ENCODE measurements around the gene CPO. TPM values are rescaled to one million over a fixed set of nuclear protein-coding genes. Genes with fewer than 3 reads are reported as not detected.

The CPO gene
- polyA plus RNA-seq, 2 donors = 0.06 to 0.15 TPM

DNA sequence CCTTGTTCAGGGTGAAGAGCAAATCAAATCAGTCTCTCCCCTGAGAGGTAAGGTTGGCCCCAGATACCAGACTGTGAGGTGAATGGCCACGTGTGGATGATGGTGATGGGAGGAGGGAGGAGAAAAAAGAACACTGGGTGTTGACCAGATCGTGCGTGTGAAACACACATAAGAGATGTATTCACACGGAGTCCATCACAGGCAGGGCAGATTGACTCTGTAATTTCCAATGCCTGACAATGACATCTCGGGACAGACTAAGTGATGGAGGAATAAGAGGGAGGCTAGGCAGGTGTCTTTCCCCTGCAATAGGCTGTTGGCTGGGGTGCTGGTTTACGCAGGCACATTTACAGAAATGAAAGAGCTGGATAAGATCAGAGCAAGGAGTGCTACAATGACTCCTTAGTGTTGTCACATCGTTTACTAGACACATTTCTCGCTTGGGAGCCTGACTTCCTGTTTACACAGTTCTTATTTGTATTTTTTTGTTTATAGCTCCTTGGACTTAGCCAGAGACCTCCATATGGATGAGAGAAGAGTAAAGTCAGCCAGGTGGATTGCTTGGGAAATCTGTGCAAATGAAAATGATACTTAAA lies 43.1 kb downstream of the CPO start:
- Histone ChIP-seq H3K27me3 (ENCODE audit: control insufficient read depth in 1 of 2, insufficient read depth in 2 of 2, low read length in 2 of 2) (no peaks in the 10 kb centered on the region), H3K9me3 (ENCODE audit: control insufficient read depth in 2 of 2, insufficient read depth in 1 of 2, low read depth in 1 of 2, low read length in 1 of 2) (no peaks in the 10 kb centered on the region), H3K4me1 (ENCODE audit: control insufficient read depth in 2 of 2, insufficient read depth in 2 of 2, low read length in 1 of 2) (no peaks in the 10 kb centered on the region), H3K36me3 (ENCODE audit: control insufficient read depth in 2 of 2, insufficient read depth in 2 of 2, low read length in 1 of 2) (no peaks in the 10 kb centered on the region), H3K27ac (ENCODE audit: low read depth in 2 of 2, low read length in 1 of 2) (no peak overlapping the region), H3K4me3 (ENCODE audit: low read depth in 1 of 2, low read length in 2 of 2) (no peak overlapping the region)
- 69 to 76% methylated on average over 8 of the region's 8 CpGs for WGBS, 2 donors

DNA sequence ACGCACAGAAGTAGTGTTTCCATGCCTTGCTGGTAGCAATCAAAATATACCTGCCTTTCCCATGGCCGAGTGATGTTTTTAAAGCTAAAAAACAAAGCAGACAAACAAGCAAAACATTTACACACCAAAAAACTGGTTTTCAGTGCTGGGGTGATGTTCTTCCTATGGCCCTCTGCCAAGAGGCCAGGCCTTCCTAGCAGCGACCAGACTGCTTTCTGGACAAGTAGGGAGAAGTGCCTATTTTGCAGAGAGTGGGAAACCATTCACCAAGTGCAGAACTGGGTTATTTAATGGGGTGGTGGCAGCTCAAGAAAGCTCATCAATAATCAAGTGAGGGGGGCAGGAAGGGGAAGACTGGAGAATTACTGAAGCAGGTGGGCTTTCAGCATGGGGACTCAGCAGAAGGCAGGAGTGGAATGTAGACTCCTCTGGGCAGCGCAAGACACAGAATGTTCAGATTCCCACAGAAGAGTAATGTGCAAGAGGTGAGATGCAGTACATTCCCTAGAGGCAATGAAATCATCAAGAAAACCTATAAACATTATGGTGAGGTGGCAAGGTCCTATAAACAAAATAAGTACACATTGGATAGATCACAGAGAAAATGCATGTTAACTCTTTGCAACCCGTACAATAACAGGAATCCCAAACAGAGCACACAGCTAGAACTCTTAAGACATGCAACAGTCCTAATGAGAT lies 44.0 kb downstream of the CPO start:
- Histone ChIP-seq H3K4me3 (ENCODE audit: low read depth in 1 of 2, low read length in 2 of 2) (no peak overlapping the region), H3K36me3 (ENCODE audit: control insufficient read depth in 2 of 2, insufficient read depth in 2 of 2, low read length in 1 of 2) (no peaks in the 10 kb centered on the region), H3K27me3 (ENCODE audit: control insufficient read depth in 1 of 2, insufficient read depth in 2 of 2, low read length in 2 of 2) (no peaks in the 10 kb centered on the region), H3K4me1 (ENCODE audit: control insufficient read depth in 2 of 2, insufficient read depth in 2 of 2, low read length in 1 of 2) (no peaks in the 10 kb centered on the region), H3K9me3 (ENCODE audit: control insufficient read depth in 2 of 2, insufficient read depth in 1 of 2, low read depth in 1 of 2, low read length in 1 of 2) (no peaks in the 10 kb centered on the region), H3K27ac (ENCODE audit: low read depth in 2 of 2, low read length in 1 of 2) (no peak overlapping the region)
- 69 to 71% methylated on average over 5 of the region's 5 CpGs for WGBS, 2 donors

DNA sequence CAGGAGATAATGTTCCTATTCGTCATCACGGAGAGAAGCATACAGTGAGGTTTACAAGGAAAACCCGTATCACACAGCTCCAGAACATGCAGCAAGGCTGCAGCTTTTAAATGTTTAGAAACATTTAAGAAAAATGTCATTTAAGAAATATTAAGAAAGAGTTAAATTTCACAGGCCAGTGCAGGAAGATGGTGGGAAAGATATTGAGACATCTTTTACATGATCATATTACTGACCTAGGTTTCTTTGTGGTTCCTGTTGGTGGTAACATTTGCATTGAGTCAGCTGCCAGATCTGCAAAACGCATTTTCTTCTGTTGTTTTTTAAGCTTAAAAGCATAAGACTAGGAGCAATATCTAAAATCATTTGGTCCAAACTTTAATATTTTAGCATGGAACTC lies 44.9 kb downstream of the CPO start:
- WGBS, 2 donors = 86 to 89% methylated on average over 4 of the region's 4 CpGs
- no peaks in the 10 kb centered on the region for H3K9me3 ChIP-seq (ENCODE audit: control insufficient read depth in 2 of 2, insufficient read depth in 1 of 2, low read depth in 1 of 2, low read length in 1 of 2)

DNA sequence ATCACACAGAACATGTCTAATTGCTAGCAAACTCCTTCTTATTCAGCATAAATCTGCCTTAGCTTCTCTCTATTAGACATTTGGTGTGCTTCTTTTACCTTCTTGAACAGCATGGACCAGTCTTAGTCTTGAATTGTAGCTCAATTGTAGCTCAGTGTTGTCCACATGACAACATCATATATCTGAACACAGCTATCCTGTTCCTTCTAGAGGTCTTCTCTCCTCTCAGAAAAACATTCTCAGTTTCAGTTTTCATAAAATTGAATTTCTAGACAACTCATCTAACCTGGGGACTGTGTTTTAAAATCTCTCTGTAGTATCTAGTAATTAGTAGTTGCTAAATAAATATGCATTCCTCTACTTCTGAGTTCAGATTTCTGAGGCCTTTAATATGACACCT lies 47.6 kb downstream of the CPO start:
- Histone ChIP-seq H3K4me3 (ENCODE audit: low read depth in 1 of 2, low read length in 2 of 2) (no peak overlapping the region), H3K27ac (ENCODE audit: low read depth in 2 of 2, low read length in 1 of 2) (no peak overlapping the region), H3K36me3 (ENCODE audit: control insufficient read depth in 2 of 2, insufficient read depth in 2 of 2, low read length in 1 of 2) (no peaks in the 10 kb centered on the region), H3K4me1 (ENCODE audit: control insufficient read depth in 2 of 2, insufficient read depth in 2 of 2, low read length in 1 of 2) (no peaks in the 10 kb centered on the region), H3K27me3 (ENCODE audit: control insufficient read depth in 1 of 2, insufficient read depth in 2 of 2, low read length in 2 of 2) (no peaks in the 10 kb centered on the region), H3K9me3 (ENCODE audit: control insufficient read depth in 2 of 2, insufficient read depth in 1 of 2, low read depth in 1 of 2, low read length in 1 of 2) (no peaks in the 10 kb centered on the region)

More for the DNA sequence above, 44.9 kb downstream of the CPO start:
- Histone ChIP-seq H3K4me1 (ENCODE audit: control insufficient read depth in 2 of 2, insufficient read depth in 2 of 2, low read length in 1 of 2) (no peaks in the 10 kb centered on the region), H3K36me3 (ENCODE audit: control insufficient read depth in 2 of 2, insufficient read depth in 2 of 2, low read length in 1 of 2) (no peaks in the 10 kb centered on the region), H3K27ac (ENCODE audit: low read depth in 2 of 2, low read length in 1 of 2) (no peak overlapping the region), H3K27me3 (ENCODE audit: control insufficient read depth in 1 of 2, insufficient read depth in 2 of 2, low read length in 2 of 2) (no peaks in the 10 kb centered on the region), H3K4me3 (ENCODE audit: low read depth in 1 of 2, low read length in 2 of 2) (no peak overlapping the region)

DNA sequence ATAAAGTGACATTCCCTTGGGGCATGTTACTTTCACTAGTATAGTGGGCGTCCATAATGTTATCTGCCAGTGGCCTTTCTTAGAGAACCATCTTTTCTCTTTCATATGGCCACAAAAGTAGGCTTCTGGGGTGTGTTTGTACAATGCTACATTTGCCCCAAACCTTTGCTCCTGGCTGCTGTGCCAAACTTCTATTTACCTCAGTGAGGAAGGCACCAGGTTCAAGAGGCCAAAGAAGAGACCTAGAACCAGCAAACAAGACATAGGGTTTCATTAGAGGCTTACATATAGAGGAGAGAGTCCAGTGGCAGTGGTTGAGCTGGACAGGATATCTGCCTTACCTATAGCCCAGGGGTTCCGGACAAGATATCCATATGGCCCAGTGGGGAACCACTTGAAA lies 48.5 kb downstream of the CPO start:
- H3K27me3 ChIP-seq (ENCODE audit: control insufficient read depth in 1 of 2, insufficient read depth in 2 of 2, low read length in 2 of 2) = no peaks in the 10 kb centered on the region
- no peaks in the 10 kb centered on the region for H3K36me3 ChIP-seq (ENCODE audit: control insufficient read depth in 2 of 2, insufficient read depth in 2 of 2, low read length in 1 of 2)
- no peaks in the 10 kb centered on the region for H3K4me1 ChIP-seq (ENCODE audit: control insufficient read depth in 2 of 2, insufficient read depth in 2 of 2, low read length in 1 of 2)
- no peaks in the 10 kb centered on the region for H3K9me3 ChIP-seq (ENCODE audit: control insufficient read depth in 2 of 2, insufficient read depth in 1 of 2, low read depth in 1 of 2, low read length in 1 of 2)
- no peak overlapping the region for H3K27ac ChIP-seq (ENCODE audit: low read depth in 2 of 2, low read length in 1 of 2)
- WGBS, 2 donors = 93 to 95% methylated on average over 2 of the region's 2 CpGs
- no peak overlapping the region for H3K4me3 ChIP-seq (ENCODE audit: low read depth in 1 of 2, low read length in 2 of 2)

DNA sequence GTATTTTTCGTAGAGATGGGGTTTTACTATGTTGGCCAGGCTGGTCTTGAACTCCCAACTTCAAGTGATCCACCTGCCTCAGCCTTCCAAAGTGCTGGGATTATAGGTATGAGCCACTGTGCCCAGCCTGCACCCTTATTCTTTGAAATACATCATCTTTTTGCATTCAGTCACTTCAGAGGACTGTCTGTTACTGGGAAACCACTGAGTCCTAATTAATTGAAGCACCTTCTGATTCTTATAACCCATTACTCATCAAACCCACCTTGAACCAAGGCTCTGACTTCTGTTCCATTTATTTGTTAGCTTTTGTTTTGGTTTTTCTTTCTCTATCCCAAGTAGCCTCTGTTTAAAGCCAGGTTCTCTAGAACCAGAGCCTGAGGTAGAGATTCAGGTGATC lies 49.6 kb downstream of the CPO start:
- Histone ChIP-seq H3K9me3 (ENCODE audit: control insufficient read depth in 2 of 2, insufficient read depth in 1 of 2, low read depth in 1 of 2, low read length in 1 of 2) (no peaks in the 10 kb centered on the region), H3K27ac (ENCODE audit: low read depth in 2 of 2, low read length in 1 of 2) (no peak overlapping the region)
- 75 to 93% methylated on average over 1 of the region's 1 CpG for WGBS, 2 donors

DNA sequence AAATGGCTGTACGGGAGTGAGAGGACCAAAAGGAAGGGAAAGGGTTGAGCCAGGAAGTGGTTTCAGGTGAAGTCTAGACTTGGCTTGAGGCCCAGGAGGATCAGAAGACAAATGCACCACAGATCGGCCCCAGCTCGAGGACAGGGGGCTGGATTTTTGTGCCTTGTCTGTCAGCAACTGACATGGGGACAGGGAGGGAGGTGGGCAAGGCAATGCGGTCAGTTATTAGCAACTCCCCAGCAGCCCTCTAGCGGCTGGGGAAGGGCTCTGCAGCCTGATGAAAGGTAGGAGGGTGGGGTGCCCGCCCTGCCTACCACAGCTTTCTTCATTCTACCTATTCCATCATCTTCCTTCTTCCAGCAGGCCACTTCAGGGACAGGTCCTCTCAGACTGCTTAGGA lies 50.0 kb downstream of the CPO start:
- no peaks in the 10 kb centered on the region for H3K9me3 ChIP-seq (ENCODE audit: control insufficient read depth in 2 of 2, insufficient read depth in 1 of 2, low read depth in 1 of 2, low read length in 1 of 2)
- WGBS, 2 donors = 37 to 39% methylated on average over 6 of the region's 6 CpGs
- H3K4me1 ChIP-seq (ENCODE audit: control insufficient read depth in 2 of 2, insufficient read depth in 2 of 2, low read length in 1 of 2) = no peaks in the 10 kb centered on the region
- no peaks in the 10 kb centered on the region for H3K36me3 ChIP-seq (ENCODE audit: control insufficient read depth in 2 of 2, insufficient read depth in 2 of 2, low read length in 1 of 2)
- no peaks in the 10 kb centered on the region for H3K27me3 ChIP-seq (ENCODE audit: control insufficient read depth in 1 of 2, insufficient read depth in 2 of 2, low read length in 2 of 2)
- H3K27ac ChIP-seq (ENCODE audit: low read depth in 2 of 2, low read length in 1 of 2) = no peak overlapping the region
- no peak overlapping the region for H3K4me3 ChIP-seq (ENCODE audit: low read depth in 1 of 2, low read length in 2 of 2)

More for the DNA sequence above, 49.6 kb downstream of the CPO start:
- Histone ChIP-seq H3K36me3 (ENCODE audit: control insufficient read depth in 2 of 2, insufficient read depth in 2 of 2, low read length in 1 of 2) (no peaks in the 10 kb centered on the region), H3K4me3 (ENCODE audit: low read depth in 1 of 2, low read length in 2 of 2) (no peak overlapping the region), H3K4me1 (ENCODE audit: control insufficient read depth in 2 of 2, insufficient read depth in 2 of 2, low read length in 1 of 2) (no peaks in the 10 kb centered on the region), H3K27me3 (ENCODE audit: control insufficient read depth in 1 of 2, insufficient read depth in 2 of 2, low read length in 2 of 2) (no peaks in the 10 kb centered on the region)

DNA sequence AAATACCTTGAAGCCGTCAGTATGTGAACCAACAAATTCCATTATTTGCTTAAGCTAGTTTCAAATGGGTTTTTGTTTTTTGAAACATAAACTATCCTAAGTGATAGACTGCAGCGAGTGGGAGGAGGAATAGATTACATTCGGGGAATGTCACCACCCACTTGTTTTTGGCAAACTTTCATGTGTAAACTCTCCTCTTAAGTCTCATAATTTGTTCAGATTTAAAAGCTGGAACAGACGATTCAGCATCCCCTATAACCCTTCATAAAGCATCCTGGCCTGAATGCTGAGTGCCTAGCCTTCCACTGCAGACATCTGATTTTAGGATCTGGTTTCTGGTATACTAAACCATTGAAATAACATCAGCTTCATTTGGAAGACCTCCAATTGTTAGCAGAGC lies 51.0 kb downstream of the CPO start:
- Histone ChIP-seq H3K9me3 (ENCODE audit: control insufficient read depth in 2 of 2, insufficient read depth in 1 of 2, low read depth in 1 of 2, low read length in 1 of 2) (no peaks in the 10 kb centered on the region), H3K4me1 (ENCODE audit: control insufficient read depth in 2 of 2, insufficient read depth in 2 of 2, low read length in 1 of 2) (no peaks in the 10 kb centered on the region), H3K4me3 (ENCODE audit: low read depth in 1 of 2, low read length in 2 of 2) (no peak overlapping the region), H3K27ac (ENCODE audit: low read depth in 2 of 2, low read length in 1 of 2) (no peak overlapping the region), H3K36me3 (ENCODE audit: control insufficient read depth in 2 of 2, insufficient read depth in 2 of 2, low read length in 1 of 2) (no peaks in the 10 kb centered on the region), H3K27me3 (ENCODE audit: control insufficient read depth in 1 of 2, insufficient read depth in 2 of 2, low read length in 2 of 2) (no peaks in the 10 kb centered on the region)
- 25 to 44% methylated on average over 4 of the region's 4 CpGs for WGBS, 2 donors

DNA sequence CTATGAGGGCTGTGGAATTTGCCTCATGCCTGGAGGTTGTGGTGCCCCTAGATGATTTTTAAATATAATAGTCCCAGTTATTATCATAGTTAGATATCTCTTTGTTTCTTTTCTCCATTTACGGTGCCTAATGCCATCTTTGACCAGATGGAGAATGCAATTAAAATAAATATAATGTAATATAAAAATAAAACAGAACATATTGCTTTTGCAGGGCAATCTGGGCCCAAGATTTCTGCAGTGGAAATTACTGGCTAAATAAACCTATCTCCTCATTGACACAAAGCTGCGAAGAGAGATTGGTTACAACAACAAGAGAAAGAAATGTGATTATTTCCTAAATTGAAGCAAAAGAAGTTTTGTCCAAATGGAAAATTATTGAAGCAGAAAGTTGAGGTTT lies 51.8 kb downstream of the CPO start:
- 88 to 89% methylated on average over 2 of the region's 2 CpGs for WGBS, 2 donors
- no peak overlapping the region for H3K4me3 ChIP-seq (ENCODE audit: low read depth in 1 of 2, low read length in 2 of 2)
- no peaks in the 10 kb centered on the region for H3K9me3 ChIP-seq (ENCODE audit: control insufficient read depth in 2 of 2, insufficient read depth in 1 of 2, low read depth in 1 of 2, low read length in 1 of 2)

DNA sequence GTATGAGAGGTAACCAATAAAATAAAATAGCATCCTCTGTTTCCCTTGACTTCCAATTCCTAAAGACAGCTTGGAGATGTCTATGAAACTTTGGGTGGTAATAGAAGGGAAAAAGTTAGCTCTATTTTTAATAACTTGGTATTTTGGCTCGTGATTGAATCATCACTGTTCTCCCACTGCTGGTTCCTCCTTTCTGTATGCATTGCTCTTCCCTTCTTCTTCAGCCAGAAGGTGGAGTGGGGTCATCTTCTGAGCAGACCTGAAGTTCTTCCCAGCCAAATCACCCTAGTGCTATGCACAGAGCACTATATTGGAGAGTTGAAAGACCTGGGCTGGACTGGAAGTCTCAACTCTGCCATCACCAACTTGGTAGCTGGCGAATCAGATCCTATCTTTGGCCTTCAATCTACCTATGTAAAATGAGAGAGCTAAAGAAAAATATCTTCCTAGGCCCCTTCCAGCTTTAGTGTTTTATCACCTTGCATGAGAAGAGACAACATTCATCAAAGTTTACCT lies 54.1 kb downstream of the CPO start:
- Histone ChIP-seq H3K4me1 (ENCODE audit: control insufficient read depth in 2 of 2, insufficient read depth in 2 of 2, low read length in 1 of 2) (no peaks in the 10 kb centered on the region), H3K4me3 (ENCODE audit: low read depth in 1 of 2, low read length in 2 of 2) (no peak overlapping the region), H3K27ac (ENCODE audit: low read depth in 2 of 2, low read length in 1 of 2) (no peak overlapping the region), H3K27me3 (ENCODE audit: control insufficient read depth in 1 of 2, insufficient read depth in 2 of 2, low read length in 2 of 2) (no peaks in the 10 kb centered on the region), H3K9me3 (ENCODE audit: control insufficient read depth in 2 of 2, insufficient read depth in 1 of 2, low read depth in 1 of 2, low read length in 1 of 2) (no peaks in the 10 kb centered on the region), H3K36me3 (ENCODE audit: control insufficient read depth in 2 of 2, insufficient read depth in 2 of 2, low read length in 1 of 2) (no peaks in the 10 kb centered on the region)
- WGBS, 2 donors = 80 to 81% methylated on average over 2 of the region's 2 CpGs

More for the DNA sequence above, 51.8 kb downstream of the CPO start:
- H3K27ac ChIP-seq (ENCODE audit: low read depth in 2 of 2, low read length in 1 of 2) = no peak overlapping the region
- H3K36me3 ChIP-seq (ENCODE audit: control insufficient read depth in 2 of 2, insufficient read depth in 2 of 2, low read length in 1 of 2) = no peaks in the 10 kb centered on the region
- H3K27me3 ChIP-seq (ENCODE audit: control insufficient read depth in 1 of 2, insufficient read depth in 2 of 2, low read length in 2 of 2) = no peaks in the 10 kb centered on the region
- H3K4me1 ChIP-seq (ENCODE audit: control insufficient read depth in 2 of 2, insufficient read depth in 2 of 2, low read length in 1 of 2) = no peaks in the 10 kb centered on the region

All from esophagus (tissue), 2 donors.